Jurkat, Clone E6-1 (cell line): Measurements from ENCODE around the gene ATP8A2.
"Not testable (repeated sequence)": the region's sequence is repeated elsewhere in the genome, so short reads cannot be mapped to it uniquely, and the experiment has no call there.

Source experiments
- DNase-seq: peaks from one replicate; pipeline ENCODE4 v3.0.0-alpha.2; 2011; ENCODE audit warnings: low read depth, low spot score
- H3K4me3 ChIP-seq: 2 replicates; pipeline ENCODE4 v1.5.1; 2011; ENCODE audit warnings: mild to moderate bottlenecking, low read length, control low read depth, moderate library complexity

ATP8A2 gene

DNA sequence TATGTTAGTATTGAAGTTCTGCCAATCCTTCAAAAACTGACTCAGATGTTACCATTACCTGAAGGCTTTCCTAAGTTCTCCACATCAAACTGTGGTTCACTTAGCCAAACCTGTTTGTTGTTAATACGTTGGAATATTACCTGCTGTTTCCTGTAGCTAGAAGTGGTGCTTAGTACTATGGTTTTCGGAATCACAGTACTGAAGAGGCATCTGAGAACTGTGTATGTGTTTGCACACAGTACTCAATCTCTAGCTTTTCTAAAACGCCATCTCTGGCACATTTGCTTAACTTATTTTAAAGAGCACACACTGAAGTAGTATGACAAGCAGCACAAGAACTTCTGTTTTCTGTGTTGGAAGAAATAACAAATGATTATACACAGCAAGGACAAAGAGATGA lies 431.9 kb downstream of the ATP8A2 start:
- DNase-seq = no peak
- H3K4me3 ChIP-seq = no peak overlapping the region

DNA sequence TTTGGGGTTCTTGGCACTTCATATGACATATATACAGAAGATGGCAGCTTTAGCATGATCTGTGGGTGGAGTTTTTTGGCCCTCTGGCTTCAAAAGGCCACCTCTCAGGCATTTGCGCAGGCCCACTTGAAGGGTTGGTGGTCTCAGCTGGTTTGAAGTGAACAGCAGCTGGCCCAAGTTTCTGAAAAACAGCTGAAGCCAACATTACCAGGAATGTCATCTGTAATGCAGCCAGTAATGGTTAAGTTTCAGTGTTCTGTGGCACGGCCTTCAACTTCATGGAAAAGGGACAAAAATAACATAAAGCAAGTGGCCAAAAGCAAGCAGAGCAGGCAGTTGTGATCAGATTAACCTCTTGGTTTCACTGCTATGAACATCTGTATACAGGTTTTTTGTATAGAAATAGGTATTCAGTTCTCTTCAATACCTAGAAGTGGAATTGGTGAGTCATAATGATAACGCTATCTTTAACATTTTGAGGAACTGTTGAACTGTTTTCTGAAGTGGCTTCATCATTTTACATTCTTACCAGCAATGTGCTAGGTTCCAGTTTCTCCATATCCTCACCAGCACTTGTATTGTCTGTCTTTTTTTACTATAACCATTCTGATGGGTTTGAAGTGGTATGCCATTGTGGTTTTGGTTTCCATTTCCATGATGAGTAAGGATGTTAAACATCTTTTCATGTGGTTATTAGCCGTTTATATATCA lies 434.6 kb downstream of the ATP8A2 start:
- H3K4me3 ChIP-seq = no peak overlapping the region
- DNase-seq = peak; percentile 85

DNA sequence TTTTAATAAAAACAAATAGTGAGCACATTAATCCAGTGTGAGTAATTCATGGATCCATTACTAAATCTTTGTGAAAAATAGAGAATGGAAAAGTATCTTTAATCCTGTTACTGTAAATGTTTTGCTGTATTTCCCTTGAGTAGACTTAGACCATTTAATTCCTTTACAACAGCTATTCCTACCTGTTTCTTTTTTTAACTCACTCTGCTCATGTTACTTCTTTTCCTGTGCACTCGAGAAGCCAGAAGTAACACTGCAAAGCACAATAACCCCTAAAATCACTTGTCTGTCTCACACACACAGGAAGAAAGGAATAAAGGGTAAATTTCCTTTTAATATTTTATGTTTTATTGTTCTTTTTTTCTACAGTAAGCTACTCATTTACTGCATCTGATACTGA lies 435.8 kb downstream of the ATP8A2 start:
- DNase-seq = no peak
- H3K4me3 ChIP-seq = no peak overlapping the region

DNA sequence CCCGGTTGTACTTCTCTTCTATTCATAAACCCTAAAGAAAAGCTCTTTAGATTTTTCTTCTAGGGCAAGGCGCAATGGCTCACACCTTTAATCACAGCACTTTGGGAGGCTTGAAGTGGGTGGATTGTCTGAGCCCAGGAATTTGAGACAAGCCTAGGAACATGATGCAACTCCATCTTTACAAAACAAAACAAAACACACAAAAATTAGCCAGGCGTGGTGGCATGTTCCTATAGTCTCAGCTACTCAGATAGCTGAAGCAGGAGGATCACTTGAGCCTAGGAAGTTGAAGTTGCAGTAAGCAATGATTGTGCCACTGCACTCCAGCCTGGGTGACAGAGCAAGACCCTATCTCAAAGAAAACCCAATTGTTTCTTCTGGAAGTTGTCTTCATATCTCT lies 439.7 kb downstream of the ATP8A2 start:
- no peak overlapping the region for H3K4me3 ChIP-seq
- no peak for DNase-seq

DNA sequence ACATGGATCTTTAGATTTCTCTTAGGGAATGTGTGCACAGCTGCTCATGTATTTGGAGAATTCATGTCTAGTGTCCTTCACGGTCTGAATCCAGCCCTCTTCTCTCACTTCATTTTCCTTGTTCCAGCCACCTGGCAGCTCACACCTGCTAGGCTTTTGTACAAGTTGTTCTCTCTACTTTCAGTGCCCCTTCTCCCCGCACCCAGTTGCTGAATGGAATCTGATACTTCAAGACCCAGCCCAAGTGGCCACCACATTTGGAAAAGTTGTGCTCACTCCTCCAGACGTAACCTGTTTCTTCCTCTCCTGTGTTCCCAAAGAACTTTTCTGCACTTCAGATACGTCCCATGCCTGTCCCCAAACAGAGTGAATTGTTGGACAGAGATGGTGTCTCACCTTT lies 444.5 kb downstream of the ATP8A2 start:
- DNase-seq = no peak
- no peak overlapping the region for H3K4me3 ChIP-seq

DNA sequence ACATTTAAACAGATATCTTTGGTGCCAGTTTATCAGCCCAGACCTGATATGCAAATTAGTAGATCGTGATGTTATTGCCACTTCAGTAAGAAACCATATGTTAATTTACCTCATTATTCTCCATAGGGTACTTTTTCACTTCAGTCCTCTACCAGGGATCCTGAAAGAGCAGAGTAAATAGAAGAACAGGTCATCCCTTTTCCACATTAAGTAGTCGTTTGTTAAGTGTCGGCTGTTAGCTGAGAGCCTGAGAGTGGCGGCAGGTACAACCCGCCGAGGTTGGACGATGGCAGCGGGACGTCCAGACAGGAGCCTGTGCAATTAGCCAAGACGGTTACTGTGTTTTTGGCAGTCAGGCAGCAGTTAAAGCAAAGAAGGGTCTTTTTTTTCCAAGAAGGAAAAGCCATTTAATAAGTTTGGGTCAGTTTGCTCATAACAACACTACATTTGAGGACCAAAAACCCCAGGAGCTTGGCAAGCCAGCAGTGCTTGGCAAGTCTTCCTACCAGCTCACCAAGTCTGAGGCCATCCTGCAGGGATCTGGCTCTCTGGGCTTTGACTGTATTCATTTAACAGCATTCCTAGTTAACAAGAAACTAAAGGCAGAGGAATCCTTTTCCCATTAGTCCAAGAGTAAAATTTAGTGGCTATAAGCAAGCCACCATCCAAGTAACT lies 448.2 kb downstream of the ATP8A2 start:
- DNase-seq = no peak
- no peak overlapping the region for H3K4me3 ChIP-seq

DNA sequence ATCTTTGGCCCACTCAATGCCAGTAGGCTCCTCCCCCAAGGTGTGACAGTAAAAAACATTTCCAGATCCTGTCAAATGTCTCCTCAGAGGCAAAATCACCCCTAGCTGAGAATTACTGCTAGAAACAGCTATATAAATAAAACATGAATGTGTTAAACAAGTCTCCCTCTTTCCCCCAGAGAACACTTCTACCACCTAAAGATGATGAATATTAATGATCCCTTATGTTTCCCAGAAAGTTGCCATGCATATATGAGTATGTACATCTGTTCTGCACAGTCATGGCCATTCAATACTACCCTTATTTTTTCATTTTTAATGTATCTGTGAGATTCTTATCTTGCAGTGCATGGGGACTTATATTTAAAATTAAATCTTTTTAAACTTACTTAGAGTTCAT lies 450.0 kb downstream of the ATP8A2 start:
- DNase-seq = no peak

DNA sequence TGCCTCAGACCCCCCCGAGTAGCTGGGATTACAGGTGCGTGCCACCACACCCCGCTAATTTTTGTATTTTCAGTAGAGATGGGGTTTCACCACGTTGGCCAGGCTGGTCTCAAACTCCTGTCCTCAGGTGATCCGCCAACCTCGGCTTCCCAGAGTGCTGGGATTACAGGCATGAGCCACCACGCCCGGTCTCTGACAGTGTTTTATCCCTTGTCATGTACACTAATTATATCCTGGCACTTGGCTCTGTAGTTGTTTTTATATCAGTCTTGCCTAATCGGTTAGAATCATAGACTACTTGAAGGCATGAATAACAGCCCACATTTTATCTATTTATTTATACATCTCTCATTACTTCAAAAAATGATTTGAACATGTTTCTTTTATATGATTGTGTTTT lies 455.4 kb downstream of the ATP8A2 start:
- not testable (repeated sequence) for H3K4me3 ChIP-seq, DNase-seq

More for the DNA sequence above, 450.0 kb downstream of the ATP8A2 start:
- no peak overlapping the region for H3K4me3 ChIP-seq

DNA sequence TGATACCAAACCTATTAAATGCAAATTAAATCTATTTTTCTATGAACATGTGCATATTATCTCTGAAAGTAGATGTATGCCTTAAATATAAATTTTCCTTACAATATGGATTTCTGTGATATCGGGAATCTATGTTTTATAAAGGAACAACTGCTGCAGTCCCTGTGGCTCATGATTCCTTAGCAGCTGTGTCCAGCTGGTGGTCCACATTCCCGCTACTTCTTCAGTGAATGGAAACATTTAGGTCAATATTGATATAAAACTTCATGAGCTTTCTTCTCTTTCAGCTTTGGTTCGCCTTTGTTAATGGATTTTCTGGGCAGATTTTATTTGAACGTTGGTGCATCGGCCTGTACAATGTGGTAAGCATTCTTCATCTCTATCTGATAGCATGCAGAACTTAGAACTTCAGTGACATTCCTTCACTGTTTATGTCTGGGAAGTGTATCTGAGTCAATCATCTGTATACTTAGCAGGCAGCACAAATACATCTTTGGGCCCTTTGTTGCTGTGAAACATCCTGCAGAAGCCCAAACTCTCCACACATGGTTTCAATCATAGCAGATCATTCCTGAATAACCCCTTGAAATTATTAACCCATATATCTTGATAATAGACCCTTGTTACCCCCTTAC lies 456.2 kb downstream of the ATP8A2 start:
- no peak for DNase-seq
- no peak overlapping the region for H3K4me3 ChIP-seq

DNA sequence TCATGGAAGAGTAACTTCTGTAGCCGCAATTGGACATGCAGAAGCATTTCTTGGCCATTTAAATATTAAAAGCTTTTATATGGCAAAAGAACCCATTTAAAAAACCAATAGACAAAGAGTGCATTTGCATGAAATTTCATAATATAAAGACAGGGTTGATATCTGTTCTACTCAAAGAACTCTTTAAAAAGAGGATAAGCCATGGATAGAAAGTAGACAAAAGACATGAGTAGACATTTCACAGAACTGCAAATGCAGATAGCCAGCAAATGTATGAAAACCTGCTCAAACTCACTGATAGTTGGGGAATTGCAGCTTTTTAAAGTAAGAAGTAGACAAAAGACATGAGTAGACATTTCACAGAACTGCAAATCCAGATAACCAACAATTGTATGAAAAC lies 462.0 kb downstream of the ATP8A2 start:
- DNase-seq = no peak
- no peak overlapping the region for H3K4me3 ChIP-seq

DNA sequence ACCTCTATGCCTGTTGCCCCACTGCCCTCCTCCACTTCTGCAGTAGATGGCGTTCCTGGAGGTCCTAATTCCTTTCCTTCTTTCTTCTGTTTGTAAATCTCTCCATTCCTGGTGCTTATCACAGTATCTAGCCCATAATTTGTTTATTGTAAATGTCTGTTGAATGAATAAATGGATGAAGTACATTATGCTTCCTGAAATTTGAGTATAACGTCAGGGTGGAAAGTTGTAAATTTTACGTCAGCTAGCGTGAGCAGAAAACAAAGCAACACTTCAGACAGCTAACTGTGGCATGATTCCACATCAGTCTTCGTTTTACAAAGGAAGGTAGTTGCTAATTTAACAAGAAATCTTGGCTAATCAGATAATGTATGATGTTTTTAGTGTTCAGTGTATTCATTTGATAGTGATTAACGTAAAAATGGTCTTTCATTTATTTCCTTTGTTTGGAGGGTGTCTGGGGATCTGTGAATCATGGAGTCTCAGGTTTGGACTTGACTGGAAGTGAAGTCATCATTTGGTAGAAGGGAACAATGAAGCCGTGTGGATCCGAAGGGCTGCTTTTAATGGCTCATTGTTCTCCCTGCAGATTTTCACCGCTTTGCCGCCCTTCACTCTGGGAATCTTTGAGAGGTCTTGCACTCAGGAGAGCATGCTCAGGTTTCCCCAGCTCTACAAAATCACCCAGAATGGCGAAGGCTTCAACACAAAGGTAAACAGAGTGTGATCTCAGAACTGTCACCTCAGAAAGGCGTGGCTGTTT lies 465.0 kb downstream of the ATP8A2 start:
- H3K4me3 ChIP-seq = no peak overlapping the region
- no peak for DNase-seq

DNA sequence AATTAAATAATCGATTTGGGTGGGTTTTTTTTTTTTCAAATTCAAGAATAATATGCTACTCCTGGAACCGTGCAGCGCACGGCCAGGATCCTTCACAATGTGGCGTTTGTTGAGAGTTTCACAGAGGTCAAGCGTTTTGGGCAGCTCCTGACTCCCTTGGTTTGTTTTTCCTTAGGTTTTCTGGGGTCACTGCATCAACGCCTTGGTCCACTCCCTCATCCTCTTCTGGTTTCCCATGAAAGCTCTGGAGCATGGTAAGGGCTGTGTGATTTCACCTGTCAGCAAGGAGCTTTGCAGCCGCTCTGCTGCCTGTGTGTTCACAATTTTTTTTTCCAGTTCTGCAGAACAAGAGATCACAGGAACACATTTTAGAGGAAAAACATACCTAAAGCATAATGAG lies 467.6 kb downstream of the ATP8A2 start:
- no peak for DNase-seq
- no peak overlapping the region for H3K4me3 ChIP-seq

DNA sequence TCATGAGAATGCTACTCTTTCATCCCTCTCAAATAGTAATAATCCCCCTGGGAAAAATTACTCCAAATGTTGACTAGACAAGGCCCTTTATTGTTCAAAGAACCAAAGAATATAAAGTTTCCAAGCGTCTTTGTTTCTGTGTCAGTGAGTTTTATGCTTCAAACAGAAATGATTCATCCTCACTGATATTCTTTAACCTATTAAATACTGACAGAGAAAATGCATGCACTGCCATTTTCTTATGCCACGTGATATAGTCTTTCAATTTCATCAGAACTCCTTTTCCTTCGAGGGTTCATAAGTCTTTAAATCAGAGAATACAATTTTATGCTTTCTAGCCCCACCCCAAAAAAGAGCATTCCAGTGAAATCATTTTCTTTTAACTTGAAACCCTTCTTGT lies 468.5 kb downstream of the ATP8A2 start:
- no peak for DNase-seq

DNA sequence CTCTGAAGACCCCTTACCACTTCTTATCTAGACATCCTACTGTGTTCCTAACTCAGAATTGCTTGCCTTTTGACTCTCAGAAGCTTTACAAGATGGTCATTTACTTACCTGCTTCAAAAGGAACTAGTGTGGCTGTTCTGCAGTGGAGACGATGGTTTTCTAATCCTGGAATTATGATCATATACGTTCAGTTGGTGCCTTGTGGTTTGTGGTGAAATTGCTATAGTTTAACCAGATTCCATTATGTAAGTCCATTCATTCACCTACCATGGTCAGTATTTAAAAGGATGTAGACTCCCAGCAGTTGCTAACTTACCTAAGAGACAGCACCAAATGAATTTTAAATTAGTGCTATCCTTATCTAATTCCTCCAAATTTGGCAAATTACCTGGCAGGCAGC lies 469.2 kb downstream of the ATP8A2 start:
- no peak for DNase-seq
- H3K4me3 ChIP-seq = no peak overlapping the region

More for the DNA sequence above, 468.5 kb downstream of the ATP8A2 start:
- no peak overlapping the region for H3K4me3 ChIP-seq

DNA sequence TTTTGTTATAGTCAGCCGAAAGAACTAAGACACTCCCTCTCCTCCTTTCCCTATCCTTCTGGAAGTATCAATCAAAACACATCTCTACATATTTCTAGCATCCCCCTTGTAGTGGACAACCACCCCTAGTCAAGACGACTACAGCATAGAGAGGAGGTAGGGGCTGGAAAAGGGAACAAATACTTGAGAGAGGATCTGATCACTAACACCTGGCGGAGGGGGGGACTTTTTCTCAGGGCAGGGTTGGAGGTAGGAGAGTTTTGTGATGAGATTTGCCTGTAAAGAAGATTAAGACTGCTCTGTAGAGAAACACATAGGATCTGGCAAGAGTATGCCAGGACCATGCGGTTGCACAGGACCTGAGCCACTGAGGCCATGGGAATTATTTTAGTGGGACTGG lies 471.9 kb downstream of the ATP8A2 start:
- H3K4me3 ChIP-seq = no peak overlapping the region
- no peak for DNase-seq

DNA sequence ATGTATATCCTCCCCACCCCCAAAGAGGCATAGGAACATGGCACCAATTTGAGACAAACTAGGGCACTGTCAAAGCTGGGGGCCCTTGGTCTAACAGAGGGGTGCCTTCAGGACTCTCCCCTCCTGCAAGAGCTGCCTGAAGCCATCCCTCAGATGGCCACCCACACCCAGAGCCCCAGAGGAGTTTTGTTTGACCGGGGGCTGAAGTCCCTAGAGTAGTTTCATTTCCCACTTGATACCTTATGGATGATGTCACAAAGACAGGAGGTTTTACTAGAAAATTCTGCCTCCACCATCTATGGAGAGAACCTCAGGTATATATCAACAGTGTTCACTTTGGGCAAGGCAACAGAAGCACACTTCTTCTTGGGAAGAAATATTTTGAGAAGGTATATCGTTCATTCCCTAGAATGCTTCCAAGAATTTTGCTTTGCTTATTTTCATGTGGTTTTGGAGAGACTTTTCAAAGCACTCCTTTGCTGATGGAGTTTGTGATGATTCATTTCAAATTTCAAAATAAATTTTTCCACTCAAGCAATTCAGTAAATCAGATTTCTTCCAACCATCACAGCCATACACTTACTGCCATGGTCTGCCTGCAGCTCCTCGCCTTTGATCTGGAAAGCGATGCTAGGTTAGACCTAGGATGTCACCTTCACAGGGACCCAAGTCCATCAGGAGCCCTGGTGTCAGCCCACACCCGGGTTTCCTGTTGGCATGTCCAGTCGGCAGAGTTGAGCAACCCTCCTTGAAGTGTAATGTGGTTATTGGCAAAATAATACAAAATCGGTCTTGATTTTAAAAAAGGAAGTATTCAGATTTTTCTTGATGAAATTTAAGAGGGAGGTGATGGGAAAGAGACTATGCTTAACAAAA lies 473.0 kb downstream of the ATP8A2 start:
- no peak overlapping the region for H3K4me3 ChIP-seq
- DNase-seq = no peak

DNA sequence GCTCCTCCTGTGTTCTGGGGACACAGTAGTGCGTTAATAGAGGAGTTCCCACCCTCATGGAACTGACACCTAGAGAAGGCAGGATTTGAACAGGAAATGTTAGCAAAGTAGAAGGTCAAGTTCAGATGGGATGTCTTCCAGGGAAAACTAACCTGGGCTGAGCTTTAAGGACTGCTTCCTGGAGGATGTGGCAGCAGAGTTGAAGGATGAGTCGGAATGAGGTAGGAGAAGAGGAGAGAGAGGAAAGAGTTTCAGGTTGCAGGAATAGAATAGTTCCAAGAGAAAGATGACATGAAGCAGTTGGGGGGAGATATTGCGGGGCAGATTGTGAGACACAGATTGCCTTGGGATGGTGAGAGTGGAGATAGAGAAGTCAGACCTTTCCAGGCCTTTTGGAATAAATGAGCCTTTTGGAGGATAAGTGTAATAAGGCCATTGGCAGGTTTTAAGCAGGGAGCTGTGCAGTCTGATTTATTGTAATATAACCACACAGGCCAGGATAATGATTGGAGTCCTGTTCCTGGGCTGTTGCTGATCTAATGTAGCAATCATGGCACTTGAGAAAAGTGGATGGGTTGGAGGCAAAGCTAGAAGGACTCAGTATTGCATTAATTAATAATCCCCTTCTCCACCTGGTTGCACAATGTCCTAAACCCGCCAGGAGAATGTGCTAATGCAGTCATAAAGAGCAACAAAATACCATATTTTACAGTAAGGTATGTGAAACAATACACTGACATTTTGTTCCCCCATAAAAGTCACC lies 474.6 kb downstream of the ATP8A2 start:
- H3K4me3 ChIP-seq = no peak overlapping the region
- DNase-seq = no peak

DNA sequence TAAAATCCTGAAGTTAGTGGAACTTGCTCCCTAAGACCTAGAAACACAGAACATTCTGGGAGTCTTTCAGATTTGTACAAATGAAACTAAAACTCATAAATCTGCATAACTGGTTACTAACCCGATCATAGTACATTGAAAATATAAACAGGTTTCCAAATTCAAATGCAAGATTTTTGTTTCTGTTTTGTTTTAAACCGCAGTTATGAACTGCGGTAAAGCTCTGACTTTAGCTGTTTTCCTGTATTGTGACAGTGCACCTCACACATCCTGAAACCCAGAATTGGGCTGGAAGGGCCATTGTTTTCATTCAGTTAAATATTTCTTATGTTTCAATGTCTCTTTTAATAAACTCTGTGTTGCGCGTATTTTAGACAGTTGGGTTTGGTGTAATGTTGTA lies 475.4 kb downstream of the ATP8A2 start:
- DNase-seq = peak; percentile 81

More for the DNA sequence above, 475.4 kb downstream of the ATP8A2 start:
- H3K4me3 ChIP-seq = peak overlapping the region; percentile 10; the same call in 1 of the 2 replicates
